Heart left ventricle (tissue), 13 donors: ENCODE data around the gene PARP1.

Experiments used
- POLR2A ChIP-seq, 2 donors: fragments of 450-650 bp; IDR thresholded peaks; one replicate each; pipeline ENCODE4 v1.6.1; 2017; ENCODE audit warnings: antibody characterized with exemption in 2 of 2, mild to moderate bottlenecking in 2 of 2, moderate library complexity in 2 of 2
- TF ChIP-seq, protein P1 (sequence below), 12 donors: fragments of 200-600 bp; sonication (generic) in 4 of 12; IDR thresholded peaks; one replicate each; pipeline versions ENCODE4 v1.5.0 to v1.8.0; 2018 to 2022; ENCODE audit warnings: antibody characterized with exemption in 12 of 12, mild to moderate bottlenecking in 5 of 12
- donor health status: ischemic (EF 13 %, LVEDD 7.1; RV severe dilation, severe dysfunction).
- donor health status: DM: no; HTN: yes; CAD: no.
- donor health status: DM: no; HTN: no; CAD: no.
- donor health status: ischemic (EF 25% LVEDD 6.9; RV normal size, moderate dysfunction).
- donor health status: ischemic (EF 25% LVEDD 5.7; RV mildly dilated, moderate dysfunction).
- donor health status: ischemic (EF 35%, LVEDD 5.7; RV mildly dilated, moderate dysfunction).
- donor health status: nonischemic (EF 11% LVEDD 7.7; RV severe dilation, severe dysfunction).
- donor health status: DM: yes; HTN: yes; CAD: no.
- donor health status: PGD.
- donor health status: ischemic (EF 29% LVEDD 5.4; RV normal size, mild dysfunction).
- donor health status: nonischemic (EF 23%, LVEDD 6.1; RV moderate dilation, normal function).

- TF ChIP-seq, protein P1, sequence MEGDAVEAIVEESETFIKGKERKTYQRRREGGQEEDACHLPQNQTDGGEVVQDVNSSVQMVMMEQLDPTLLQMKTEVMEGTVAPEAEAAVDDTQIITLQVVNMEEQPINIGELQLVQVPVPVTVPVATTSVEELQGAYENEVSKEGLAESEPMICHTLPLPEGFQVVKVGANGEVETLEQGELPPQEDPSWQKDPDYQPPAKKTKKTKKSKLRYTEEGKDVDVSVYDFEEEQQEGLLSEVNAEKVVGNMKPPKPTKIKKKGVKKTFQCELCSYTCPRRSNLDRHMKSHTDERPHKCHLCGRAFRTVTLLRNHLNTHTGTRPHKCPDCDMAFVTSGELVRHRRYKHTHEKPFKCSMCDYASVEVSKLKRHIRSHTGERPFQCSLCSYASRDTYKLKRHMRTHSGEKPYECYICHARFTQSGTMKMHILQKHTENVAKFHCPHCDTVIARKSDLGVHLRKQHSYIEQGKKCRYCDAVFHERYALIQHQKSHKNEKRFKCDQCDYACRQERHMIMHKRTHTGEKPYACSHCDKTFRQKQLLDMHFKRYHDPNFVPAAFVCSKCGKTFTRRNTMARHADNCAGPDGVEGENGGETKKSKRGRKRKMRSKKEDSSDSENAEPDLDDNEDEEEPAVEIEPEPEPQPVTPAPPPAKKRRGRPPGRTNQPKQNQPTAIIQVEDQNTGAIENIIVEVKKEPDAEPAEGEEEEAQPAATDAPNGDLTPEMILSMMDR (IDR thresholded peaks at IDR 0.05), result no peak
- no peak for TF ChIP-seq POLR2A (IDR thresholded peaks at IDR 0.05)
Observed at GRCh38 chr1:226350519-226350865, 57.4 kb downstream of the PARP1 start.
